Hepatocyte (in vitro differentiated cells): ENCODE measurements around the gene DYSF. TPM values are rescaled to one million over a fixed set of nuclear protein-coding genes. Genes with fewer than 3 reads are reported as not detected.

Experiments used
- DNase-seq: peaks from one replicate; pipeline ENCODE4 v3.0.0-alpha.2; 2016; ENCODE audit warnings: low spot score
- H2AFZ ChIP-seq: fragments of 200-600 bp; sonication (generic); 2 replicates; pipeline ENCODE4 v1.6.0; 2016; ENCODE audit warnings: antibody characterized with exemption, mild to moderate bottlenecking
- H3K27ac ChIP-seq: fragments of 200-600 bp; sonication (generic); 2 replicates; pipeline ENCODE4 v1.5.1; 2016; ENCODE audit warnings: mild to moderate bottlenecking
- H3K27me3 ChIP-seq: fragments of 200-600 bp; sonication (generic); 2 replicates; pipeline ENCODE4 v1.6.1; 2016
- H3K36me3 ChIP-seq: fragments of 200-600 bp; sonication (generic); replicated peaks from 2 replicates; pipeline ENCODE4 v1.5.1; 2016; ENCODE audit warnings: low read depth; ENCODE audit not compliant: insufficient read depth
- H3K4me1 ChIP-seq: fragments of 200-600 bp; sonication (generic); 2 replicates; pipeline ENCODE4 v1.5.1; 2016; ENCODE audit warnings: mild to moderate bottlenecking, moderate library complexity; ENCODE audit not compliant: insufficient read depth
- H3K4me2 ChIP-seq: fragments of 200-600 bp; sonication (generic); 2 replicates; pipeline ENCODE4 v1.6.0; 2016
- H3K4me3 ChIP-seq: fragments of 200-600 bp; sonication (generic); 2 replicates; pipeline ENCODE4 v1.5.1; 2016; ENCODE audit warnings: mild to moderate bottlenecking
- H3K79me2 ChIP-seq: fragments of 200-600 bp; sonication (generic); 2 replicates; pipeline ENCODE4 v1.6.0; 2017; ENCODE audit warnings: mild to moderate bottlenecking
- H3K9me2 ChIP-seq: fragments of 200-600 bp; sonication (generic); replicated peaks from 2 replicates; pipeline ENCODE4 v1.6.0; 2017; ENCODE audit warnings: mild to moderate bottlenecking; ENCODE audit not compliant: insufficient read depth
- H3K9me3 ChIP-seq: fragments of 200-600 bp; sonication (generic); 2 replicates; pipeline ENCODE4 v1.5.1; 2016; ENCODE audit warnings: low read depth, mild to moderate bottlenecking
- H4K20me1 ChIP-seq: fragments of 200-600 bp; sonication (generic); 2 replicates; pipeline ENCODE4 v1.6.0; 2016; ENCODE audit warnings: mild to moderate bottlenecking; ENCODE audit not compliant: insufficient read depth, poor library complexity, severe bottlenecking
- CTCF ChIP-seq: fragments of 200-600 bp; sonication (generic); IDR thresholded peaks from 2 replicates; pipeline ENCODE4 v1.5.1; 2016; ENCODE audit warnings: antibody characterized with exemption, mild to moderate bottlenecking; ENCODE audit not compliant: poor library complexity
- EZH2 ChIP-seq: fragments of 200-600 bp; sonication (generic); IDR thresholded peaks from 2 replicates; pipeline ENCODE4 v1.6.1; 2016; ENCODE audit warnings: antibody characterized with exemption, mild to moderate bottlenecking, borderline replicate concordance
- EZH2phosphoT487 ChIP-seq: fragments of 200-600 bp; sonication (generic); IDR thresholded peaks from one replicate; pipeline ENCODE4 v1.6.1; 2018; ENCODE audit warnings: antibody characterized with exemption, mild to moderate bottlenecking, low read depth, moderate library complexity; ENCODE audit not compliant: unreplicated experiment, severe bottlenecking
- WGBS: methylation state at CpG from one replicate; pipeline ENCODE4 v1.1.6; 2016; ENCODE audit warnings: low lambda C conversion rate; ENCODE audit errors: missing lambda C conversion rate; 5-methylcytosine and 5-hydroxymethylcytosine counted together
- polyA plus RNA-seq: library from polyadenylated mRNA; unstranded; fragments of >200 nt; fragmentation: Nextera tagmentation; extraction: Ambion mirVana; gene quantifications from 2 replicates; pipeline ENCODE4 v1.2.1, GENCODE V29; 2016
- total RNA-seq: library from RNA; depleted of rRNA; stranded (reverse); fragments of >200 nt; gene quantifications from 2 replicates; pipeline ENCODE4 v1.2.3, GENCODE V29; 2014

DYSF gene
- total and polyA plus RNA-seq, 2 experiments from 2014 or later, result 0.25 to 0.90 TPM

- H4K20me1 ChIP-seq, result no peaks in the 10 kb centered on the region
- no peaks in the 10 kb centered on the region for H3K9me2 ChIP-seq
- H3K4me3 ChIP-seq, result no peak overlapping the region
- H3K79me2 ChIP-seq, result no peaks in the 10 kb centered on the region
- WGBS, result 86% methylated on average over 9 of the region's 9 CpGs
- TF ChIP-seq CTCF, result no peak
- TF ChIP-seq EZH2phosphoT487, result no peak
- TF ChIP-seq EZH2, result no peak
- peaks cover 5% of the 10 kb centered on the region for H3K4me1 ChIP-seq
- no peaks in the 10 kb centered on the region for H3K36me3 ChIP-seq
- no peak overlapping the region for H3K27ac ChIP-seq
- no peak overlapping the region for H3K4me2 ChIP-seq
- no peak overlapping the region for H2AFZ ChIP-seq
- DNase-seq, result no peak
- H3K9me3 ChIP-seq, result no peaks in the 10 kb centered on the region
- H3K27me3 ChIP-seq, result peaks cover 29% of the 10 kb centered on the region
These were observed 4.0 kb downstream of the DYSF start for GRCh38 chr2:71457123-71457915.

- no peak for TF ChIP-seq EZH2phosphoT487
- TF ChIP-seq CTCF, result no peak
- TF ChIP-seq EZH2, result no peak
- H3K4me2 ChIP-seq, result no peak overlapping the region
- WGBS, result 77% methylated on average over 4 of the region's 4 CpGs
- no peak overlapping the region for H2AFZ ChIP-seq
- no peak overlapping the region for H3K4me3 ChIP-seq
- peaks cover 5% of the 10 kb centered on the region for H3K4me1 ChIP-seq
- no peak overlapping the region for H3K27ac ChIP-seq
- H3K36me3 ChIP-seq, result no peaks in the 10 kb centered on the region
- H4K20me1 ChIP-seq, result no peaks in the 10 kb centered on the region
- H3K9me3 ChIP-seq, result no peaks in the 10 kb centered on the region
- H3K79me2 ChIP-seq, result no peaks in the 10 kb centered on the region
- peaks cover 25% of the 10 kb centered on the region for H3K27me3 ChIP-seq
- H3K9me2 ChIP-seq, result no peaks in the 10 kb centered on the region
- DNase-seq, result no peak
These were observed 4.6 kb downstream of the DYSF start for GRCh38 chr2:71457923-71458322.

GRCh38 chr2:71458413-71459083, 5.2 kb downstream of the DYSF start:
- H3K4me2 ChIP-seq, result no peak overlapping the region
- no peak overlapping the region for H3K27ac ChIP-seq
- H3K27me3 ChIP-seq, result peaks cover 22% of the 10 kb centered on the region
- H4K20me1 ChIP-seq, result no peaks in the 10 kb centered on the region
- no peaks in the 10 kb centered on the region for H3K9me3 ChIP-seq
- no peak for DNase-seq
- TF ChIP-seq EZH2phosphoT487 (no peak), EZH2 (no peak), CTCF (no peak)
- H3K79me2 ChIP-seq, result no peaks in the 10 kb centered on the region
- peaks cover 5% of the 10 kb centered on the region for H3K4me1 ChIP-seq
- H3K4me3 ChIP-seq, result no peak overlapping the region
- WGBS, result 84% methylated on average over 7 of the region's 7 CpGs
- H3K36me3 ChIP-seq, result no peaks in the 10 kb centered on the region
- H3K9me2 ChIP-seq, result no peaks in the 10 kb centered on the region
- no peak overlapping the region for H2AFZ ChIP-seq
